Activated naive CD4-positive, alpha-beta T cell treated with Interleukin-2 at 50 U/mL for 16 hours (primary cell): ENCODE results near the gene ARHGAP29.

Experiments used
- DNase-seq: peaks from one replicate; pipeline ENCODE4 v3.0.0-alpha.2; 2020

Gene ARHGAP29

GRCh38 chr1:94237291-94238226 is at the start of gene ARHGAP29:
Gene ARHGAP29, minus strand, starts transcription at chr1:94237584. Its CDS starts 5,973 bp downstream, at chr1:94231611.
- DNase-seq, result peak; percentile 23

- DNase-seq, result no peak
These were observed 49.6 kb upstream of the ARHGAP29 start for GRCh38 chr1:94286864-94287437.

- no peak for DNase-seq
These were observed 47.8 kb upstream of the ARHGAP29 start for GRCh38 chr1:94285031-94285654.

- no peak for DNase-seq
These were observed 47.1 kb upstream of the ARHGAP29 start for GRCh38 chr1:94284476-94284875.

- no peak for DNase-seq
These were observed 46.1 kb upstream of the ARHGAP29 start for GRCh38 chr1:94283462-94283861.

GRCh38 chr1:94282143-94282711 is 44.8 kb upstream of the ARHGAP29 start:
- DNase-seq, result no peak

- no peak for DNase-seq
These were observed 44.2 kb upstream of the ARHGAP29 start for GRCh38 chr1:94281361-94282142.

- DNase-seq, result no peak
These were observed 43.2 kb upstream of the ARHGAP29 start for GRCh38 chr1:94280541-94280940.

GRCh38 chr1:94279462-94279861 is 42.1 kb upstream of the ARHGAP29 start:
- DNase-seq, result no peak

- DNase-seq, result no peak
These were observed 41.7 kb upstream of the ARHGAP29 start for GRCh38 chr1:94279038-94279437.

GRCh38 chr1:94276988-94277434 is 39.6 kb upstream of the ARHGAP29 start:
- no peak for DNase-seq

GRCh38 chr1:94275083-94275482 is 37.7 kb upstream of the ARHGAP29 start:
- no peak for DNase-seq

- no peak for DNase-seq
These were observed 37.2 kb upstream of the ARHGAP29 start for GRCh38 chr1:94274561-94274960.

GRCh38 chr1:94273111-94273510 is 35.7 kb upstream of the ARHGAP29 start:
- DNase-seq, result no peak

GRCh38 chr1:94272388-94272787 is 35.0 kb upstream of the ARHGAP29 start:
- DNase-seq, result no peak

- DNase-seq, result no peak
These were observed 34.0 kb upstream of the ARHGAP29 start for GRCh38 chr1:94271373-94271772.

GRCh38 chr1:94270801-94271203 is 33.4 kb upstream of the ARHGAP29 start:
- DNase-seq, result no peak

GRCh38 chr1:94269921-94270320 is 32.5 kb upstream of the ARHGAP29 start:
- DNase-seq, result no peak

- no peak for DNase-seq
These were observed 28.5 kb upstream of the ARHGAP29 start for GRCh38 chr1:94265906-94266305.

GRCh38 chr1:94265011-94265422 is 27.6 kb upstream of the ARHGAP29 start:
- no peak for DNase-seq

GRCh38 chr1:94260635-94261387 is 23.4 kb upstream of the ARHGAP29 start:
- DNase-seq, result no peak
